NCI-H1417 (cell line): ENCODE results near the gene IFNL3.
A peak's percentile ranks its signal among the peaks of the same experiment; 100 is the strongest.

ENCODE experiments used
- DNase-seq, 3 experiments: peaks; one replicate each; lab custom pipeline; 2025; lab: John Stamatoyannopoulos, UW

Gene IFNL3

DNA sequence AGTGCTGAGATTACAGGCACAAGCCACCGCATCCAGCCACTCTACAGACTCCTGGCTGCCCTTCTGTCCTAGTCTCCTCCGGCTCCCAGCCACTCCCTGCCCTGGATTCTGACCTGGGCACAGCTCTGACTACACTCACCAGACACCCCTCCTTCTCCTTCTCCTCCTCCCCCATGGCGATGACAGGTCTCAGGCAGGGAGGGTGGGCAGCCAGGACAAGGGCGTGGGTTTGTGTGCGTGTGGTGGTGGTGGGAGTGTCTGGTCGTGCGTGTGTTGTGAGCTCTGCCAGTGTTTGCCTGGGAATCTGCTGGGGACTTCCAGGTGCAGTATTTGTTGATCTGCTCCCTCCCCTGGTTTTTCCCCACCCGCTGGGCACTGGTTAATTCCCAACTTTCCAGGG is 51.0 kb downstream of the IFNL3 start:
- DNase-seq, result peak in 1 of 3 experiments; percentile 3
